ENCODE measurements around the gene MTMR3. TPM values are rescaled to one million over a fixed set of nuclear protein-coding genes. Genes with fewer than 3 reads are reported as not detected.

The MTMR3 gene
- total and polyA plus RNA-seq, 2 experiments from 2014 or later: 12.6 to 22.2 TPM

- Histone ChIP-seq H2AFZ (no peak overlapping the region), H3K4me2 (ENCODE audit: unreplicated experiment) (no peak overlapping the region), H3F3A (ENCODE audit: insufficient read depth) (peaks cover 26% of the 10 kb centered on the region), H3K36me3 (ENCODE audit: low read depth) (no peaks in the 10 kb centered on the region), H3K4me1 (ENCODE audit: insufficient read depth) (peaks cover 35% of the 10 kb centered on the region), H3K27me3 (replicated peaks; ENCODE audit: insufficient read depth) (no peaks in the 10 kb centered on the region), H3K9ac (no peak overlapping the region), H3K9me3 (ENCODE audit: low read depth) (no peaks in the 10 kb centered on the region), H3K27ac (no peak overlapping the region), H3K4me3 (no peak overlapping the region), H3K9me2 (ENCODE audit: insufficient read depth) (no peaks in the 10 kb centered on the region), H4K20me1 (ENCODE audit: insufficient read depth) (peaks cover 15% of the 10 kb centered on the region; the same call in 1 of the 2 replicates), H3K79me2 (ENCODE audit: insufficient read depth) (peaks cover 93% of the 10 kb centered on the region)
- 91 to 96% methylated on average over 2 of the region's 2 CpGs for WGBS, 2 experiments (ENCODE audit: low coverage in 1 of 2, low lambda C conversion rate in 2 of 2, missing lambda C conversion rate in 2 of 2)
- in situ Hi-C loops (cut with MboI): no loop called here
- TF ChIP-seq EZH2 (IDR thresholded peaks at IDR 0.05; ENCODE audit: insufficient read depth, poor library complexity, severe bottlenecking) (no peak), EZH2phosphoT487 (IDR thresholded peaks at IDR 0.05; ENCODE audit: insufficient read depth, low read depth) (no peak)
- DNase-seq: no peak
These were observed 63.2 kb downstream of the MTMR3 start for GRCh38 chr22:29946220-29946619.

GRCh38 chr22:29947410-29948384, 64.7 kb downstream of the MTMR3 start:
- Histone ChIP-seq H3K4me3 (peak overlapping the region; percentile 48), H3K27ac (peak overlapping the region; percentile 38), H3K36me3 (ENCODE audit: low read depth) (no peaks in the 10 kb centered on the region), H3K9ac (0 out of 2 replicates have a peak overlapping the region, but pooled peaks have one; percentile 22), H3K4me2 (ENCODE audit: unreplicated experiment) (peak overlapping the region; percentile 83), H3K27me3 (replicated peaks; ENCODE audit: insufficient read depth) (no peaks in the 10 kb centered on the region), H3K79me2 (ENCODE audit: insufficient read depth) (peaks cover 93% of the 10 kb centered on the region), H3K9me3 (ENCODE audit: low read depth) (no peaks in the 10 kb centered on the region), H3F3A (ENCODE audit: insufficient read depth) (peaks cover 26% of the 10 kb centered on the region), H3K9me2 (ENCODE audit: insufficient read depth) (no peaks in the 10 kb centered on the region), H2AFZ (no peak overlapping the region), H4K20me1 (ENCODE audit: insufficient read depth) (peaks cover 15% of the 10 kb centered on the region; the same call in 1 of the 2 replicates), H3K4me1 (ENCODE audit: insufficient read depth) (peaks cover 39% of the 10 kb centered on the region)
- TF ChIP-seq EZH2phosphoT487 (IDR thresholded peaks at IDR 0.05; ENCODE audit: insufficient read depth, low read depth) (no peak), EZH2 (IDR thresholded peaks at IDR 0.05; ENCODE audit: insufficient read depth, poor library complexity, severe bottlenecking) (no peak)
- peak; percentile 63 for DNase-seq
- in situ Hi-C loops (cut with MboI): no loop called here
- WGBS, 2 experiments (ENCODE audit: low coverage in 1 of 2, low lambda C conversion rate in 2 of 2, missing lambda C conversion rate in 2 of 2): 30% methylated on average over 4 of the region's 4 CpGs

- no peaks in the 10 kb centered on the region for H3K36me3 ChIP-seq (ENCODE audit: low read depth)
- peaks cover 39% of the 10 kb centered on the region for H3K4me1 ChIP-seq (ENCODE audit: insufficient read depth)
- H3K9me2 ChIP-seq (ENCODE audit: insufficient read depth): no peaks in the 10 kb centered on the region
- H2AFZ ChIP-seq: no peak overlapping the region
- H4K20me1 ChIP-seq (ENCODE audit: insufficient read depth): peaks cover 15% of the 10 kb centered on the region; the same call in 1 of the 2 replicates
- WGBS, 2 experiments (ENCODE audit: low coverage in 1 of 2, low lambda C conversion rate in 2 of 2, missing lambda C conversion rate in 2 of 2): 14 to 31% methylated on average over 1 of the region's 1 CpG
- in situ Hi-C loops (cut with MboI): no loop called here
- TF ChIP-seq EZH2 (IDR thresholded peaks at IDR 0.05; ENCODE audit: insufficient read depth, poor library complexity, severe bottlenecking): no peak
- TF ChIP-seq EZH2phosphoT487 (IDR thresholded peaks at IDR 0.05; ENCODE audit: insufficient read depth, low read depth): no peak
- H3K27ac ChIP-seq: peak overlapping the region; percentile 26; the same call in 1 of the 2 replicates
- 0 out of 2 replicates have a peak overlapping the region, but pooled peaks have one; percentile 22 for H3K9ac ChIP-seq
- H3K9me3 ChIP-seq (ENCODE audit: low read depth): no peaks in the 10 kb centered on the region
- H3K79me2 ChIP-seq (ENCODE audit: insufficient read depth): peaks cover 93% of the 10 kb centered on the region
- no peaks in the 10 kb centered on the region for H3K27me3 ChIP-seq (replicated peaks; ENCODE audit: insufficient read depth)
- H3K4me2 ChIP-seq (ENCODE audit: unreplicated experiment): peak overlapping the region; percentile 83
- peaks cover 26% of the 10 kb centered on the region for H3F3A ChIP-seq (ENCODE audit: insufficient read depth)
- peak; percentile 22 for DNase-seq
- H3K4me3 ChIP-seq: peak overlapping the region; percentile 48
These were observed 65.4 kb downstream of the MTMR3 start for GRCh38 chr22:29948385-29948769.

GRCh38 chr22:29949872-29950271, 66.9 kb downstream of the MTMR3 start:
- H4K20me1 ChIP-seq (ENCODE audit: insufficient read depth): peaks cover 15% of the 10 kb centered on the region; the same call in 1 of the 2 replicates
- 87 to 88% methylated on average over 3 of the region's 3 CpGs for WGBS, 2 experiments (ENCODE audit: low coverage in 1 of 2, low lambda C conversion rate in 2 of 2, missing lambda C conversion rate in 2 of 2)
- H3K27me3 ChIP-seq (replicated peaks; ENCODE audit: insufficient read depth): no peaks in the 10 kb centered on the region

More at GRCh38 chr22:29949872-29950271, 66.9 kb downstream of the MTMR3 start:
- H3K9ac ChIP-seq: no peak overlapping the region
- no peak overlapping the region for H2AFZ ChIP-seq
- H3K9me3 ChIP-seq (ENCODE audit: low read depth): no peaks in the 10 kb centered on the region
- H3K27ac ChIP-seq: no peak overlapping the region
- peaks cover 26% of the 10 kb centered on the region for H3F3A ChIP-seq (ENCODE audit: insufficient read depth)
- H3K79me2 ChIP-seq (ENCODE audit: insufficient read depth): peaks cover 94% of the 10 kb centered on the region
- TF ChIP-seq EZH2phosphoT487 (IDR thresholded peaks at IDR 0.05; ENCODE audit: insufficient read depth, low read depth): no peak
- TF ChIP-seq EZH2 (IDR thresholded peaks at IDR 0.05; ENCODE audit: insufficient read depth, poor library complexity, severe bottlenecking): no peak
- DNase-seq: no peak
- no peak overlapping the region for H3K4me2 ChIP-seq (ENCODE audit: unreplicated experiment)
- in situ Hi-C loops (cut with MboI): no loop called here
- H3K4me1 ChIP-seq (ENCODE audit: insufficient read depth): peaks cover 29% of the 10 kb centered on the region
- no peak overlapping the region for H3K4me3 ChIP-seq
- no peaks in the 10 kb centered on the region for H3K9me2 ChIP-seq (ENCODE audit: insufficient read depth)
- no peaks in the 10 kb centered on the region for H3K36me3 ChIP-seq (ENCODE audit: low read depth)

Data from GM23248 (cell line).